GM21390 (cell line): ENCODE data around the gene PTPRT.
"Not testable (repeated sequence)": the region's sequence is repeated elsewhere in the genome, so short reads cannot be mapped to it uniquely, and the experiment has no call there.

ENCODE experiments used
- ATAC-seq: cut with Tn5 transposase; IDR thresholded peaks from one replicate; pipeline ENCODE4 v1.9.1; 2021; ENCODE audit not compliant: unreplicated experiment

PTPRT gene

GRCh38 chr20:42255821-42256220, 933.9 kb downstream of the PTPRT start:
- ATAC-seq: no peak

- no peak for ATAC-seq
Measured at GRCh38 chr20:42254673-42255072, 935.0 kb downstream of the PTPRT start.

GRCh38 chr20:42252116-42252515, 937.6 kb downstream of the PTPRT start:
- no peak for ATAC-seq

GRCh38 chr20:42218621-42219374, 970.9 kb downstream of the PTPRT start:
- ATAC-seq: no peak

- ATAC-seq: no peak
Measured at GRCh38 chr20:42214074-42214473, 975.6 kb downstream of the PTPRT start.

- no peak for ATAC-seq
Measured at GRCh38 chr20:42212391-42212790, 977.3 kb downstream of the PTPRT start.

GRCh38 chr20:42206557-42206956, 983.1 kb downstream of the PTPRT start:
- ATAC-seq: not testable (repeated sequence)

GRCh38 chr20:42204109-42204660, 985.5 kb downstream of the PTPRT start:
- ATAC-seq: no peak

- no peak for ATAC-seq
Measured at GRCh38 chr20:42197599-42197998, 992.1 kb downstream of the PTPRT start.

GRCh38 chr20:42193119-42193518, 996.6 kb downstream of the PTPRT start:
- no peak for ATAC-seq

- no peak for ATAC-seq
Measured at GRCh38 chr20:42192321-42192720, 997.4 kb downstream of the PTPRT start.

GRCh38 chr20:42191140-42191860, 998.4 kb downstream of the PTPRT start:
- ATAC-seq: no peak

GRCh38 chr20:42190084-42190483, 999.6 kb downstream of the PTPRT start:
- ATAC-seq: no peak

GRCh38 chr20:42186337-42186736, 1003.4 kb downstream of the PTPRT start:
- ATAC-seq: no peak

- no peak for ATAC-seq
Measured at GRCh38 chr20:42183147-42183546, 1006.6 kb downstream of the PTPRT start.

- ATAC-seq: no peak
Measured at GRCh38 chr20:42181064-42181463, 1008.6 kb downstream of the PTPRT start.

- no peak for ATAC-seq
Measured at GRCh38 chr20:42179768-42180167, 1009.9 kb downstream of the PTPRT start.

GRCh38 chr20:42173440-42173839, 1016.3 kb downstream of the PTPRT start:
- ATAC-seq: no peak

GRCh38 chr20:42164121-42164890, 1025.4 kb downstream of the PTPRT start:
- no peak for ATAC-seq

- no peak for ATAC-seq
Measured at GRCh38 chr20:42161228-42161829, 1028.4 kb downstream of the PTPRT start.

GRCh38 chr20:42159808-42160207, 1029.9 kb downstream of the PTPRT start:
- no peak for ATAC-seq
